ENCODE data around the gene ACOX3.

Gene ACOX3

DNA sequence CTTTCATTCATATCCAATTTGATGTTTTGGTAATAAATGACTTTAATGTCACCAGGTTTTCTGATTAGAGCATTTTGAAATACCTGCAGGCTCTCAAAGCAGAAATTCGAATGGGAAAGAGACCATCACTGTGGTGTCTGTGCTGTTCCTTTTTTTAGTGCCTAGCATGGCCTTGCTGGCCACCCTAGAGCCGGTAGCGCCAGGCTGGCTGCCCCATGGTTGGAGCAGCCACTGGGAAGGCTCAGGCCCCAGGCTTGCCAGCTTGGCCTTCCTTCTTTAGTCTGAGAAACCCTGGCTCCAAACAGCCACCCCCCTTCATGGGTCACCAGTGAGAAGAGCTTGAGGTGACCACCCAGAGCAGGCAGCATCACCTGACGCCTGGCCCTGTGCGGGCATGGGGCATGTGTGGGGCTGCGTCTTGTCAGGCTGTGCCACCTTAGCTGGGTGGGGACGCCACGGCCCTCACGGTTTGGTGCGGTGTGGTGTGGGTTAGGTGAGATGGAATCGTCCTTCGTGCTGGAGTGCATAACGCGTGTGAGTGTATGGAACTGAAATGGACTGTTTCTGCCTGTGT lies 30.0 kb upstream of the ACOX3 start:
- H3K9ac ChIP-seq (ENCODE audit: low read depth, low read length, poor library complexity): peak overlapping the region; percentile 15
- no peaks in the 10 kb centered on the region for H3K9me3 ChIP-seq (replicated peaks in 1 of 2; ENCODE audit: control insufficient read depth in 2 of 2, insufficient read depth in 1 of 2, low read depth in 1 of 2, low read length in 2 of 2)
- no peak overlapping the region for H3K27ac ChIP-seq (replicated peaks; ENCODE audit: low read length)
- no CpG with 5 or more reads among the region's 14 CpGs for WGBS, 2 donors (ENCODE audit: extremely low coverage in 2 of 2, insufficient read length in 2 of 2, insufficient replicate concordance in 1 of 2)
- peaks cover 4% of the 10 kb centered on the region for H3K79me1 ChIP-seq (ENCODE audit: low read depth, low read length)
- H3K4me1 ChIP-seq (ENCODE audit: control insufficient read depth in 2 of 2, insufficient read depth in 1 of 2, low read depth in 1 of 2, low read length in 2 of 2): peaks cover 0 to 17% of the 10 kb centered on the region in 2 donors
- H3K27me3 ChIP-seq (ENCODE audit: control insufficient read depth in 3 of 3, insufficient read depth in 3 of 3, low read depth in 1 of 3, low read length in 3 of 3): no peaks in the 10 kb centered on the region
- H3K4me2 ChIP-seq (ENCODE audit: insufficient read depth, low read length, poor library complexity, severe bottlenecking): no peak overlapping the region
- H3K18ac ChIP-seq (ENCODE audit: low read length): no peak overlapping the region
- H2BK120ac ChIP-seq (ENCODE audit: low read depth, low read length): no peak overlapping the region
- no peak overlapping the region for H3K4me3 ChIP-seq (ENCODE audit: low read length in 2 of 2)
- no peak overlapping the region for H2AFZ ChIP-seq (ENCODE audit: low read length)
- H3K4ac ChIP-seq (ENCODE audit: low read length): no peak overlapping the region
- peaks cover 10 to 40% of the 10 kb centered on the region in 2 donors for H3K36me3 ChIP-seq (replicated peaks in 1 of 2; ENCODE audit: control insufficient read depth in 2 of 2, insufficient read depth in 2 of 2, low read length in 2 of 2)
- no peak overlapping the region for H2BK15ac ChIP-seq (ENCODE audit: low read length)
- no peak for DNase-seq (ENCODE audit: low spot score)
- H3K23ac ChIP-seq (ENCODE audit: low read depth, low read length, poor library complexity): peak overlapping the region; percentile 87
- no peak overlapping the region for H4K91ac ChIP-seq (ENCODE audit: low read depth, low read length, poor library complexity)
- H3K14ac ChIP-seq (ENCODE audit: low read length): peak overlapping the region; percentile 79
- H2BK12ac ChIP-seq (ENCODE audit: low read length): no peak overlapping the region
- H2BK5ac ChIP-seq (ENCODE audit: low read length): no peak overlapping the region
- no peak overlapping the region for H4K8ac ChIP-seq (ENCODE audit: low read depth, low read length)
- H2AK5ac ChIP-seq (ENCODE audit: low read depth, low read length): no peak overlapping the region

DNA sequence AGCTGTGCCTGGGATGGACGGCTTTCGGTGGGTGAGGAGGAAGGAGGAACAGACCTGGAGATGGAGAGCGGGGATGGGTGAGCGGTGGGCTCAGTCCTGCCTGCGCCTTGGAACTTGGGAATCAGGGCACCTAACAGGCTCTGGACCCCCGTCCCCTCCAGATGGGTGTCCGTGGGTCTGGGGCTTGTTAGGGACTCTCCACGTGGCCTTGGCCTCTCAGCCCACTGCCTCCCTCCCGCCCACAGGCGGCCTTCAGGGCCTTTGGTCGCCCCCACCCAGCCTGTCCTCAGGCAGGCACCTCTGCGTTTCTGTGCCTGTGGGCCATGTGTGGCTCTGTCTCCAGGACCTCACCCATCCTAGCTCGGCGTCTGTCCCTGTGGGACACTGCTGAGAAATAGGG lies 29.0 kb upstream of the ACOX3 start:
- no peaks in the 10 kb centered on the region for H3K9me3 ChIP-seq (replicated peaks in 1 of 2; ENCODE audit: control insufficient read depth in 2 of 2, insufficient read depth in 1 of 2, low read depth in 1 of 2, low read length in 2 of 2)
- H3K4me3 ChIP-seq (ENCODE audit: low read length in 2 of 2): no peak overlapping the region
- H3K23ac ChIP-seq (ENCODE audit: low read depth, low read length, poor library complexity): no peak overlapping the region
- peaks cover 15 to 48% of the 10 kb centered on the region in 2 donors for H3K36me3 ChIP-seq (replicated peaks in 1 of 2; ENCODE audit: control insufficient read depth in 2 of 2, insufficient read depth in 2 of 2, low read length in 2 of 2)
- peak overlapping the region; percentile 41 for H2AK5ac ChIP-seq (ENCODE audit: low read depth, low read length)
- H3K27ac ChIP-seq (replicated peaks; ENCODE audit: low read length): no peak overlapping the region
- H2AFZ ChIP-seq (ENCODE audit: low read length): no peak overlapping the region
- no peak overlapping the region for H2BK120ac ChIP-seq (ENCODE audit: low read depth, low read length)
- no peak overlapping the region for H4K91ac ChIP-seq (ENCODE audit: low read depth, low read length, poor library complexity)
- H3K9ac ChIP-seq (ENCODE audit: low read depth, low read length, poor library complexity): peak overlapping the region; percentile 13
- H3K14ac ChIP-seq (ENCODE audit: low read length): no peak overlapping the region
- H3K4me2 ChIP-seq (ENCODE audit: insufficient read depth, low read length, poor library complexity, severe bottlenecking): no peak overlapping the region
- DNase-seq (ENCODE audit: low spot score): no peak
- no CpG with 5 or more reads among the region's 14 CpGs for WGBS, 2 donors (ENCODE audit: extremely low coverage in 2 of 2, insufficient read length in 2 of 2, insufficient replicate concordance in 1 of 2)
- peaks cover 0 to 17% of the 10 kb centered on the region in 2 donors for H3K4me1 ChIP-seq (ENCODE audit: control insufficient read depth in 2 of 2, insufficient read depth in 1 of 2, low read depth in 1 of 2, low read length in 2 of 2)
- H3K27me3 ChIP-seq (ENCODE audit: control insufficient read depth in 3 of 3, insufficient read depth in 3 of 3, low read depth in 1 of 3, low read length in 3 of 3): no peaks in the 10 kb centered on the region
- H2BK5ac ChIP-seq (ENCODE audit: low read length): no peak overlapping the region
- H4K8ac ChIP-seq (ENCODE audit: low read depth, low read length): no peak overlapping the region
- no peak overlapping the region for H2BK12ac ChIP-seq (ENCODE audit: low read length)
- H3K4ac ChIP-seq (ENCODE audit: low read length): no peak overlapping the region
- peaks cover 4% of the 10 kb centered on the region for H3K79me1 ChIP-seq (ENCODE audit: low read depth, low read length)
- H2BK15ac ChIP-seq (ENCODE audit: low read length): no peak overlapping the region
- H3K18ac ChIP-seq (ENCODE audit: low read length): peak overlapping the region; percentile 12

DNA sequence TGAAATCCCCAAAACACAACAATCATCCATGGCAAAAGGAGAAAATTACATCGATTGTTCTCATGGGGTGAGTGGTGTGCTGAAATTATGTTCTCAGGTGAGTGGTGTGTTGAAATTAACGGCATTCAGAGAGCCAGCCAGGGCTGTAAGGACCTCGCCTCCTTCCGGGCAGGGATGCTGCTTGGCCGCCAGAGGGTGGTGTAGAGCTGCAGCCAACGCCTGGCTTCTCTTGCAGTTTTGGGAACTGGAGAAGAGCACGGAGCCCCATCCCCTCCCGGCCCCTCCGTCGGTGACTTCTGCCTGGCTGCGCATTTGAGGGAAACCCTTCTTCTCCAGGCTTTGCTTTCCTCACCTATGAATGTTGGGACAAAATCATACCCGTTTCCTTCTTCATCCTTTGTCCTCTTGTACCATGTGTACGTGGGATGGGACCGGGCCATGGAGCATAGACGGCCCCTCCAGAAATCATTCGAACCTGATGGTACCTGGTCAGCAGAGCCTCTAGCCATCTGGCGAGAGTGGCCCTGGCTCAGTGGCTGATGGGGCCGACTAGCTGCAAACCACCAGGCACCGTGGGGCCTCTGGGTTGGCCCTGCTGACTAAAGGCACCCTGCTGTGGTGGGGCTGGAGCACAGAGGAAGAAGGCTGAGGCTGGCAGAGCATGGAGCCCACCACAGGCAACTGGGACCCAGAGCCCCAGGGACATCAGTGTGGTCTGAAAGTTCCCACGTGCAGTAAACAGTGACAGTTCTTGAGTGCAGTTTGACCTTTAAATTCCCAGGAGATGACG lies 28.4 kb upstream of the ACOX3 start:
- Histone ChIP-seq H2BK15ac (ENCODE audit: low read length) (no peak overlapping the region), H3K9ac (ENCODE audit: low read depth, low read length, poor library complexity) (peak overlapping the region; percentile 13), H3K4ac (ENCODE audit: low read length) (no peak overlapping the region), H4K8ac (ENCODE audit: low read depth, low read length) (no peak overlapping the region), H3K23ac (ENCODE audit: low read depth, low read length, poor library complexity) (no peak overlapping the region), H3K79me1 (ENCODE audit: low read depth, low read length) (peaks cover 4% of the 10 kb centered on the region), H3K14ac (ENCODE audit: low read length) (peak overlapping the region; percentile 14), H2BK5ac (ENCODE audit: low read length) (no peak overlapping the region), H3K4me3 (ENCODE audit: low read length in 2 of 2) (no peak overlapping the region), H2BK120ac (ENCODE audit: low read depth, low read length) (no peak overlapping the region), H2BK12ac (ENCODE audit: low read length) (no peak overlapping the region), H3K27ac (replicated peaks; ENCODE audit: low read length) (no peak overlapping the region), H3K4me2 (ENCODE audit: insufficient read depth, low read length, poor library complexity, severe bottlenecking) (no peak overlapping the region), H4K91ac (ENCODE audit: low read depth, low read length, poor library complexity) (no peak overlapping the region), H3K4me1 (ENCODE audit: control insufficient read depth in 2 of 2, insufficient read depth in 1 of 2, low read depth in 1 of 2, low read length in 2 of 2) (peaks cover 0 to 15% of the 10 kb centered on the region in 2 donors), H3K36me3 (replicated peaks in 1 of 2; ENCODE audit: control insufficient read depth in 2 of 2, insufficient read depth in 2 of 2, low read length in 2 of 2) (peaks cover 15 to 54% of the 10 kb centered on the region in 2 donors), H2AK5ac (ENCODE audit: low read depth, low read length) (peak overlapping the region; percentile 41), H3K18ac (ENCODE audit: low read length) (peak overlapping the region; percentile 50), H3K27me3 (ENCODE audit: control insufficient read depth in 3 of 3, insufficient read depth in 3 of 3, low read depth in 1 of 3, low read length in 3 of 3) (no peaks in the 10 kb centered on the region), H3K9me3 (replicated peaks in 1 of 2; ENCODE audit: control insufficient read depth in 2 of 2, insufficient read depth in 1 of 2, low read depth in 1 of 2, low read length in 2 of 2) (no peaks in the 10 kb centered on the region), H2AFZ (ENCODE audit: low read length) (no peak overlapping the region)
- peak; percentile 52 for DNase-seq (ENCODE audit: low spot score)
- WGBS, 2 donors (ENCODE audit: extremely low coverage in 2 of 2, insufficient read length in 2 of 2, insufficient replicate concordance in 1 of 2): no CpG with 5 or more reads among the region's 21 CpGs

DNA sequence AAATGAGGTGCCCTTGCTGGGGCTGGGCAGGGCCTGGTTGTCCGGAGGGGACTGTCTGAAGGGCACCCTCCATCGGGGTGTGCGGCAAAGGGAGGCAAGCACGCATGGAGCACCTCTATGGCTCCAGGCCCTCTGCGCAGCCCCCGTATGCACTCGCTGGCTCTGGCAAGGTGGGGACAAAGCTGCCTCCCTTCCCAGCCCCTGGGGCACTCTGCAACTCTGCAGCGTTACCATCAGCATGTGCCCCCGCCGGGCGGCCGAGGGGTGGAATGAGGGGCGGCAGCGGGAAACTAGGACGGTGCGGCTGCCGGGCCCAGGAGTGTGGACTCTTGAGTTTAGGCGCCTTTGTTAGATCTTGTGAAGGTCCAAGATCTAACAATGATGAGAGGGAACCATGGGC lies 26.5 kb upstream of the ACOX3 start:
- H3K14ac ChIP-seq (ENCODE audit: low read length): no peak overlapping the region
- no peak overlapping the region for H3K4me3 ChIP-seq (ENCODE audit: low read length in 2 of 2)
- H3K18ac ChIP-seq (ENCODE audit: low read length): no peak overlapping the region
- H3K36me3 ChIP-seq (replicated peaks in 1 of 2; ENCODE audit: control insufficient read depth in 2 of 2, insufficient read depth in 2 of 2, low read length in 2 of 2): peaks cover 15 to 66% of the 10 kb centered on the region in 2 donors
- H4K8ac ChIP-seq (ENCODE audit: low read depth, low read length): no peak overlapping the region
- no peak overlapping the region for H4K91ac ChIP-seq (ENCODE audit: low read depth, low read length, poor library complexity)
- H3K9me3 ChIP-seq (replicated peaks in 1 of 2; ENCODE audit: control insufficient read depth in 2 of 2, insufficient read depth in 1 of 2, low read depth in 1 of 2, low read length in 2 of 2): no peaks in the 10 kb centered on the region
- no peak overlapping the region for H3K4ac ChIP-seq (ENCODE audit: low read length)
- no peak overlapping the region for H3K9ac ChIP-seq (ENCODE audit: low read depth, low read length, poor library complexity)
- H3K27me3 ChIP-seq (ENCODE audit: control insufficient read depth in 3 of 3, insufficient read depth in 3 of 3, low read depth in 1 of 3, low read length in 3 of 3): no peaks in the 10 kb centered on the region
- WGBS, 2 donors (ENCODE audit: extremely low coverage in 2 of 2, insufficient read length in 2 of 2, insufficient replicate concordance in 1 of 2): no CpG with 5 or more reads among the region's 18 CpGs
- H3K27ac ChIP-seq (replicated peaks; ENCODE audit: low read length): no peak overlapping the region
- H3K23ac ChIP-seq (ENCODE audit: low read depth, low read length, poor library complexity): no peak overlapping the region
- H3K4me1 ChIP-seq (ENCODE audit: control insufficient read depth in 2 of 2, insufficient read depth in 1 of 2, low read depth in 1 of 2, low read length in 2 of 2): peaks cover 0 to 6% of the 10 kb centered on the region in 2 donors
- no peak for DNase-seq (ENCODE audit: low spot score)
- no peak overlapping the region for H2AK5ac ChIP-seq (ENCODE audit: low read depth, low read length)
- H2BK120ac ChIP-seq (ENCODE audit: low read depth, low read length): no peak overlapping the region
- H2BK12ac ChIP-seq (ENCODE audit: low read length): no peak overlapping the region
- no peak overlapping the region for H3K4me2 ChIP-seq (ENCODE audit: insufficient read depth, low read length, poor library complexity, severe bottlenecking)
- H2BK5ac ChIP-seq (ENCODE audit: low read length): no peak overlapping the region
- no peak overlapping the region for H2AFZ ChIP-seq (ENCODE audit: low read length)
- H3K79me1 ChIP-seq (ENCODE audit: low read depth, low read length): no peaks in the 10 kb centered on the region
- no peak overlapping the region for H2BK15ac ChIP-seq (ENCODE audit: low read length)

Data from neuronal stem cell (in vitro differentiated cells).